SU-DHL-6 (cell line): Measurements from ENCODE around the gene CDH3.

ENCODE experiments used
- H2AFZ ChIP-seq: fragments of 200-600 bp; sonication (generic); 2 replicates; pipeline ENCODE4 v1.6.1; 2014; ENCODE audit warnings: low read depth, mild to moderate bottlenecking, moderate library complexity, mixed read lengths, antibody characterized with exemption, low read length; ENCODE audit not compliant: severe bottlenecking
- H3F3A ChIP-seq: fragments of 200-600 bp; shearing (Covaris generic); 2 replicates; pipeline ENCODE4 v1.6.0; 2016; ENCODE audit warnings: antibody characterized with exemption, mild to moderate bottlenecking; ENCODE audit not compliant: insufficient read depth
- H3K27ac ChIP-seq: fragments of 200-600 bp; sonication (generic); 2 replicates; pipeline ENCODE4 v1.5.1; 2016; ENCODE audit warnings: low read depth, mild to moderate bottlenecking, low read length, moderate library complexity, mixed read lengths
- H3K27me3 ChIP-seq: fragments of 200-600 bp; sonication (generic), shearing (Covaris generic); 2 replicates; pipeline ENCODE4 v1.6.0; 2014; ENCODE audit warnings: mild to moderate bottlenecking, low read length
- H3K36me3 ChIP-seq: fragments of 200-600 bp; sonication (generic); 2 replicates; pipeline ENCODE4 v1.6.1; 2014; ENCODE audit warnings: mild to moderate bottlenecking, low read length, mixed read lengths
- H3K4me2 ChIP-seq: fragments of 300-600, 200-600 bp; shearing (Covaris generic), sonication (generic); 2 replicates; pipeline ENCODE4 v1.6.0; 2014; ENCODE audit warnings: low read length, low read depth, mild to moderate bottlenecking; ENCODE audit not compliant: poor library complexity, severe bottlenecking
- H3K4me3 ChIP-seq: fragments of 200-600 bp; sonication (generic); 2 replicates; pipeline ENCODE4 v1.5.1; 2014; ENCODE audit warnings: antibody characterized with exemption, low read length, mild to moderate bottlenecking, mixed read lengths; ENCODE audit not compliant: insufficient read depth, poor library complexity, severe bottlenecking
- H3K79me2 ChIP-seq: fragments of 200-600 bp; sonication (generic); 2 replicates; pipeline ENCODE4 v1.6.1; 2014; ENCODE audit warnings: mild to moderate bottlenecking, low read length, moderate library complexity; ENCODE audit not compliant: insufficient read depth
- H3K9ac ChIP-seq: fragments of 200-600 bp; sonication (generic); 2 replicates; pipeline ENCODE4 v1.7.0; 2014; ENCODE audit warnings: mild to moderate bottlenecking, low read length
- H3K9me2 ChIP-seq: fragments of 200-600 bp; sonication (generic); replicated peaks from 2 replicates; pipeline ENCODE4 v1.6.1; 2014; ENCODE audit warnings: low read length; ENCODE audit not compliant: insufficient read depth
- H3K9me3 ChIP-seq: fragments of 200-600 bp; sonication (generic); 2 replicates; pipeline ENCODE4 v1.6.1; 2014; ENCODE audit warnings: low read length, mixed read lengths; ENCODE audit not compliant: insufficient read depth
- H4K20me1 ChIP-seq: fragments of 200-600 bp; sonication (generic); 2 replicates; pipeline ENCODE4 v1.6.1; 2014; ENCODE audit warnings: low read depth, mild to moderate bottlenecking, antibody characterized with exemption, low read length, moderate library complexity, mixed read lengths
- CTCF ChIP-seq: fragments of 200-600 bp; sonication (generic); IDR thresholded peaks from one replicate; pipeline ENCODE4 v1.5.1; 2017; ENCODE audit warnings: antibody characterized with exemption, mild to moderate bottlenecking, low read length, moderate library complexity; ENCODE audit not compliant: insufficient read depth, poor library complexity, severe bottlenecking
- EZH2phosphoT487 ChIP-seq: fragments of 200-600 bp; sonication (generic), shearing (Covaris generic); conservative IDR thresholded peaks from 2 replicates; pipeline ENCODE4 v1.6.1; 2018; ENCODE audit warnings: mild to moderate bottlenecking, antibody characterized with exemption, low read length, moderate library complexity, mixed read lengths

CDH3 gene

GRCh38 chr16:68718590-68718989 lies 73.5 kb downstream of the CDH3 start:
- Histone ChIP-seq H2AFZ (no peak overlapping the region), H4K20me1 (no peaks in the 10 kb centered on the region), H3K9me2 (no peaks in the 10 kb centered on the region), H3K36me3 (no peaks in the 10 kb centered on the region), H3K27ac (no peak overlapping the region), H3K4me3 (no peak overlapping the region), H3F3A (no peaks in the 10 kb centered on the region), H3K4me2 (no peak overlapping the region), H3K9ac (no peak overlapping the region), H3K27me3 (no peaks in the 10 kb centered on the region), H3K79me2 (no peaks in the 10 kb centered on the region), H3K9me3 (no peaks in the 10 kb centered on the region)
- TF ChIP-seq CTCF: no peak
- TF ChIP-seq EZH2phosphoT487: no peak

DNA sequence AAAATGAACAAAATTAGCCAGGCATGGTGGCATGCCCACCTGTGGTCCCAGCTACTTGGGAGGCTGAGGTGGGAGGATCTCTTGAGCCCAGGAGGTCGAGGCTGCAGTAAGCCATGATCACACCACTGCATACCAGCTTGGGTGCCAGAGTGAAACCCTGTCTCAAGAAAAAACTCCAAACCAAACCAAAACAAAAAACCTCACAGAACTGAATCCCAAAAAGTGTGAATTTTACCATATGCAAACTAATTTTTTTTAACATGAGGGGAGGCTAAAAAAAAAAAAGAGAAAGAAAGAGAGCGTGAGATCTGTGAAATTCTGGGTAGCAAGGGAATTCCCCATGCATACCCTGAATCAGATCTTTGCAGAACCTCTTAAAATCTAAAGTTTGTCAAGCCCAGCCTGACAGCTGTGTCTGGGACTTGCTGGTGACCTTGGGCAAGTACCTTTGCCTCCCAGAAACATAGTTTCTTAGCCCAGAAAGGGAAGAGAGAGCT lies 74.9 kb downstream of the CDH3 start:
- H2AFZ ChIP-seq: no peak overlapping the region
- H3K27me3 ChIP-seq: no peaks in the 10 kb centered on the region
- no peaks in the 10 kb centered on the region for H3K79me2 ChIP-seq
- no peak overlapping the region for H3K4me3 ChIP-seq
- H3K4me2 ChIP-seq: no peak overlapping the region
- no peaks in the 10 kb centered on the region for H4K20me1 ChIP-seq
- TF ChIP-seq CTCF (no peak), EZH2phosphoT487 (no peak)
- H3F3A ChIP-seq: no peaks in the 10 kb centered on the region
- H3K9ac ChIP-seq: no peak overlapping the region
- no peak overlapping the region for H3K27ac ChIP-seq
- no peaks in the 10 kb centered on the region for H3K9me2 ChIP-seq
- H3K9me3 ChIP-seq: no peaks in the 10 kb centered on the region
- H3K36me3 ChIP-seq: no peaks in the 10 kb centered on the region

- no peak overlapping the region for H3K9ac ChIP-seq
- no peak for TF ChIP-seq EZH2phosphoT487
- H3K9me2 ChIP-seq: no peaks in the 10 kb centered on the region
- no peak overlapping the region for H2AFZ ChIP-seq
- H3K4me2 ChIP-seq: no peak overlapping the region
- H3K4me3 ChIP-seq: no peak overlapping the region
- no peaks in the 10 kb centered on the region for H3K27me3 ChIP-seq
- H4K20me1 ChIP-seq: no peaks in the 10 kb centered on the region
- H3K79me2 ChIP-seq: no peaks in the 10 kb centered on the region
- no peaks in the 10 kb centered on the region for H3K9me3 ChIP-seq
- no peak overlapping the region for H3K27ac ChIP-seq
- H3K36me3 ChIP-seq: no peaks in the 10 kb centered on the region
- no peaks in the 10 kb centered on the region for H3F3A ChIP-seq
These were observed 77.3 kb downstream of the CDH3 start for GRCh38 chr16:68722119-68723024.

- Histone ChIP-seq H3K27ac (no peak overlapping the region), H2AFZ (no peak overlapping the region), H3K9me2 (no peaks in the 10 kb centered on the region), H4K20me1 (no peaks in the 10 kb centered on the region), H3K79me2 (no peaks in the 10 kb centered on the region), H3K36me3 (no peaks in the 10 kb centered on the region), H3K4me2 (no peak overlapping the region), H3K27me3 (no peaks in the 10 kb centered on the region), H3K9ac (no peak overlapping the region), H3K4me3 (no peak overlapping the region), H3K9me3 (no peaks in the 10 kb centered on the region), H3F3A (no peaks in the 10 kb centered on the region)
- no peak for TF ChIP-seq CTCF
- TF ChIP-seq EZH2phosphoT487: no peak
These were observed 79.7 kb downstream of the CDH3 start for GRCh38 chr16:68724797-68725196.
